Neural cell (in vitro differentiated cells): Measurements from ENCODE around the gene SPATA3. TPM values are rescaled to one million over a fixed set of nuclear protein-coding genes. Genes with fewer than 3 reads are reported as not detected.
A peak's percentile ranks its signal among the peaks of the same experiment; 100 is the strongest.

Experiments used
- H2AFZ ChIP-seq: fragments of 200-600, 300-800 bp; sonication (generic), shearing (Covaris generic); 2 replicates; pipeline ENCODE4 v1.6.0; 2014; ENCODE audit warnings: low read depth, mild to moderate bottlenecking, antibody characterized with exemption, low read length, moderate library complexity
- H3F3A ChIP-seq: fragments of 200-600 bp; shearing (Covaris generic); 2 replicates; pipeline ENCODE4 v1.6.1; 2016; ENCODE audit warnings: mild to moderate bottlenecking, moderate library complexity, mixed read lengths, antibody characterized with exemption, low read length; ENCODE audit not compliant: insufficient read depth, poor library complexity, severe bottlenecking
- H3K27ac ChIP-seq: fragments of 200-600, 300-800 bp; sonication (generic), shearing (Covaris generic); 2 replicates; pipeline ENCODE4 v1.5.1; 2014; ENCODE audit warnings: mild to moderate bottlenecking, low read length, moderate library complexity
- H3K27me3 ChIP-seq: fragments of 300-800, 200-600 bp; sonication (generic), shearing (Covaris generic); 2 replicates; pipeline ENCODE4 v1.6.0; 2014; ENCODE audit warnings: mild to moderate bottlenecking, low read depth, low read length, moderate library complexity; ENCODE audit not compliant: insufficient read depth
- H3K36me3 ChIP-seq: fragments of 300-800, 200-600 bp; sonication (generic), shearing (Covaris generic); 2 replicates; pipeline ENCODE4 v1.5.1; 2014; ENCODE audit warnings: mild to moderate bottlenecking, antibody characterized with exemption, low read length, moderate library complexity; ENCODE audit not compliant: insufficient read depth
- H3K4me2 ChIP-seq: fragments of 300-800, 200-600 bp; sonication (generic), shearing (Covaris generic); 2 replicates; pipeline ENCODE4 v1.6.0; 2014; ENCODE audit warnings: mild to moderate bottlenecking, low read length
- H3K4me3 ChIP-seq: fragments of 300-800, 200-600 bp; sonication (generic), shearing (Covaris generic); 2 replicates; pipeline ENCODE4 v1.5.1; 2014; ENCODE audit warnings: mild to moderate bottlenecking, low read length, moderate library complexity
- H3K79me2 ChIP-seq: fragments of 200-600 bp; shearing (Covaris generic); replicated peaks from 2 replicates; pipeline ENCODE4 v1.6.0; 2014; ENCODE audit warnings: mild to moderate bottlenecking, low read length, moderate library complexity; ENCODE audit not compliant: insufficient read depth
- H3K9ac ChIP-seq: fragments of 300-800, 200-600 bp; sonication (generic), shearing (Covaris generic); 2 replicates; pipeline ENCODE4 v1.6.1; 2016; ENCODE audit warnings: mild to moderate bottlenecking, low read length, mixed read lengths
- H3K9me2 ChIP-seq: fragments of 200-600 bp; shearing (Covaris generic); 2 replicates; pipeline ENCODE4 v1.6.1; 2016; ENCODE audit warnings: mild to moderate bottlenecking, low read length, mixed read lengths; ENCODE audit not compliant: insufficient read depth
- H3K9me3 ChIP-seq: fragments of 200-600, 300-800 bp; sonication (generic), shearing (Covaris generic); 2 replicates; pipeline ENCODE4 v1.6.1; 2016; ENCODE audit warnings: mild to moderate bottlenecking, mixed run types, low read length, moderate library complexity, mixed read lengths
- H4K20me1 ChIP-seq: fragments of 200-600 bp; shearing (Covaris generic); 2 replicates; pipeline ENCODE4 v1.6.1; 2016; ENCODE audit warnings: mild to moderate bottlenecking, mixed run types; ENCODE audit not compliant: insufficient read depth
- EP300 ChIP-seq: fragments of 450-650 bp; conservative IDR thresholded peaks from 2 replicates; pipeline ENCODE4 v1.6.1; 2014; ENCODE audit warnings: antibody characterized with exemption, mild to moderate bottlenecking, moderate library complexity; ENCODE audit not compliant: poor library complexity, severe bottlenecking
- EZH2 ChIP-seq: fragments of 200-600, 300-800 bp; shearing (Covaris generic), sonication (generic); IDR thresholded peaks from 2 replicates; pipeline ENCODE4 v1.6.1; 2014; ENCODE audit warnings: antibody characterized with exemption, low read length, borderline replicate concordance, mild to moderate bottlenecking; ENCODE audit not compliant: insufficient read depth, poor library complexity, severe bottlenecking
- MXI1 ChIP-seq: fragments of 450-650 bp; conservative IDR thresholded peaks from 2 replicates; pipeline ENCODE4 v1.6.1; 2014; ENCODE audit warnings: antibody characterized with exemption, mild to moderate bottlenecking; ENCODE audit not compliant: poor library complexity, severe bottlenecking
- POLR2AphosphoS5 ChIP-seq: IDR thresholded peaks from 2 replicates; pipeline ENCODE4 v1.6.1; 2012
- RAD21 ChIP-seq: fragments of 450-650 bp; conservative IDR thresholded peaks from 2 replicates; pipeline ENCODE4 v1.6.1; 2014; ENCODE audit warnings: antibody characterized with exemption, mild to moderate bottlenecking, moderate library complexity
- SMC3 ChIP-seq: fragments of 450-650 bp; conservative IDR thresholded peaks from 2 replicates; pipeline ENCODE4 v1.6.1; 2014; ENCODE audit warnings: antibody characterized with exemption, mild to moderate bottlenecking, moderate library complexity; ENCODE audit not compliant: poor library complexity
- TAF1 ChIP-seq: IDR thresholded peaks from 2 replicates; pipeline ENCODE4 v1.6.1; 2012; ENCODE audit warnings: low read depth
- polyA plus RNA-seq: library from polyadenylated mRNA; depleted of rRNA; stranded (reverse); fragments of >200 nt; gene quantifications from 2 replicates; pipeline ENCODE4 v1.2.3, GENCODE V29; 2014
- TF ChIP-seq, protein P1 (sequence below): IDR thresholded peaks from 2 replicates; pipeline ENCODE4 v1.6.1; 2012; ENCODE audit warnings: borderline replicate concordance
- TF ChIP-seq, protein P2 (sequence below): fragments of 450-650 bp; IDR thresholded peaks from 2 replicates; pipeline ENCODE4 v1.5.1; 2014; ENCODE audit warnings: antibody characterized with exemption, mild to moderate bottlenecking, moderate library complexity; ENCODE audit not compliant: poor library complexity, severe bottlenecking

The SPATA3 gene
- polyA plus RNA-seq, 1 donor from 2014 or later: not detected

GRCh38 chr2:231038483-231039293 is 42.8 kb downstream of the SPATA3 start:
- no peak overlapping the region for H3K27ac ChIP-seq
- H3K9me2 ChIP-seq: no peaks in the 10 kb centered on the region
- peak overlapping the region; percentile 68 for H3K4me3 ChIP-seq
- H3K27me3 ChIP-seq: peaks cover 22% of the 10 kb centered on the region
- peak overlapping the region; percentile 39 for H3K4me2 ChIP-seq
- H3K9ac ChIP-seq: peak overlapping the region; percentile 55
- peak overlapping the region; percentile 8 for H2AFZ ChIP-seq
- TF ChIP-seq, protein P1, sequence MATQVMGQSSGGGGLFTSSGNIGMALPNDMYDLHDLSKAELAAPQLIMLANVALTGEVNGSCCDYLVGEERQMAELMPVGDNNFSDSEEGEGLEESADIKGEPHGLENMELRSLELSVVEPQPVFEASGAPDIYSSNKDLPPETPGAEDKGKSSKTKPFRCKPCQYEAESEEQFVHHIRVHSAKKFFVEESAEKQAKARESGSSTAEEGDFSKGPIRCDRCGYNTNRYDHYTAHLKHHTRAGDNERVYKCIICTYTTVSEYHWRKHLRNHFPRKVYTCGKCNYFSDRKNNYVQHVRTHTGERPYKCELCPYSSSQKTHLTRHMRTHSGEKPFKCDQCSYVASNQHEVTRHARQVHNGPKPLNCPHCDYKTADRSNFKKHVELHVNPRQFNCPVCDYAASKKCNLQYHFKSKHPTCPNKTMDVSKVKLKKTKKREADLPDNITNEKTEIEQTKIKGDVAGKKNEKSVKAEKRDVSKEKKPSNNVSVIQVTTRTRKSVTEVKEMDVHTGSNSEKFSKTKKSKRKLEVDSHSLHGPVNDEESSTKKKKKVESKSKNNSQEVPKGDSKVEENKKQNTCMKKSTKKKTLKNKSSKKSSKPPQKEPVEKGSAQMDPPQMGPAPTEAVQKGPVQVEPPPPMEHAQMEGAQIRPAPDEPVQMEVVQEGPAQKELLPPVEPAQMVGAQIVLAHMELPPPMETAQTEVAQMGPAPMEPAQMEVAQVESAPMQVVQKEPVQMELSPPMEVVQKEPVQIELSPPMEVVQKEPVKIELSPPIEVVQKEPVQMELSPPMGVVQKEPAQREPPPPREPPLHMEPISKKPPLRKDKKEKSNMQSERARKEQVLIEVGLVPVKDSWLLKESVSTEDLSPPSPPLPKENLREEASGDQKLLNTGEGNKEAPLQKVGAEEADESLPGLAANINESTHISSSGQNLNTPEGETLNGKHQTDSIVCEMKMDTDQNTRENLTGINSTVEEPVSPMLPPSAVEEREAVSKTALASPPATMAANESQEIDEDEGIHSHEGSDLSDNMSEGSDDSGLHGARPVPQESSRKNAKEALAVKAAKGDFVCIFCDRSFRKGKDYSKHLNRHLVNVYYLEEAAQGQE: no peak
- TF ChIP-seq, protein P2, sequence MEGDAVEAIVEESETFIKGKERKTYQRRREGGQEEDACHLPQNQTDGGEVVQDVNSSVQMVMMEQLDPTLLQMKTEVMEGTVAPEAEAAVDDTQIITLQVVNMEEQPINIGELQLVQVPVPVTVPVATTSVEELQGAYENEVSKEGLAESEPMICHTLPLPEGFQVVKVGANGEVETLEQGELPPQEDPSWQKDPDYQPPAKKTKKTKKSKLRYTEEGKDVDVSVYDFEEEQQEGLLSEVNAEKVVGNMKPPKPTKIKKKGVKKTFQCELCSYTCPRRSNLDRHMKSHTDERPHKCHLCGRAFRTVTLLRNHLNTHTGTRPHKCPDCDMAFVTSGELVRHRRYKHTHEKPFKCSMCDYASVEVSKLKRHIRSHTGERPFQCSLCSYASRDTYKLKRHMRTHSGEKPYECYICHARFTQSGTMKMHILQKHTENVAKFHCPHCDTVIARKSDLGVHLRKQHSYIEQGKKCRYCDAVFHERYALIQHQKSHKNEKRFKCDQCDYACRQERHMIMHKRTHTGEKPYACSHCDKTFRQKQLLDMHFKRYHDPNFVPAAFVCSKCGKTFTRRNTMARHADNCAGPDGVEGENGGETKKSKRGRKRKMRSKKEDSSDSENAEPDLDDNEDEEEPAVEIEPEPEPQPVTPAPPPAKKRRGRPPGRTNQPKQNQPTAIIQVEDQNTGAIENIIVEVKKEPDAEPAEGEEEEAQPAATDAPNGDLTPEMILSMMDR: no peak
- TF ChIP-seq EZH2 (no peak), EP300 (no peak), RAD21 (no peak), MXI1 (no peak), SMC3 (no peak), POLR2AphosphoS5 (no peak), TAF1 (no peak)
- H3K9me3 ChIP-seq: no peaks in the 10 kb centered on the region
- no peaks in the 10 kb centered on the region for H4K20me1 ChIP-seq
- no peaks in the 10 kb centered on the region for H3F3A ChIP-seq
- no peaks in the 10 kb centered on the region for H3K79me2 ChIP-seq
- H3K36me3 ChIP-seq: no peaks in the 10 kb centered on the region

DNA sequence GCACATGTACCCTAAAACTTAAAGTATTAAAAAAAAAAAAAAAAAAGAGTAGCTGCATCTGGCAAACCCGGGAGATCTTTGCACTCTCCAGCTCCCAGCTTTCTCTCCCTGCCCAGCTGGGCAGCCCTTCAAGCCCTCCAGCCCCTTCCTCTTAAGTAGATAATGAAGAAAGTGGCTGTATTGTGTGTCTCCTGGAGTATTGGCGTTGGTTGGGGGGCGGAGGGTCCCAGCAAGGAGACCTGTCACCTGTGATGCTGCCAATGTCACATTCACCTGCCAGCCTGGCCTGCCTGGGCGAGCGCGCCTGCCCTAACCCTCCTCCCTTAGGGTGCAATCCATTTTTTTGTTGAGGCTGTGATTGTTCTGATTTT is 43.4 kb downstream of the SPATA3 start:
- Histone ChIP-seq H3K9me2 (no peaks in the 10 kb centered on the region), H3K4me2 (no peak overlapping the region), H3K9me3 (no peaks in the 10 kb centered on the region), H3K27me3 (peaks cover 22% of the 10 kb centered on the region), H3K4me3 (no peak overlapping the region), H3K27ac (no peak overlapping the region), H2AFZ (no peak overlapping the region), H4K20me1 (no peaks in the 10 kb centered on the region), H3K79me2 (no peaks in the 10 kb centered on the region), H3K36me3 (no peaks in the 10 kb centered on the region), H3F3A (no peaks in the 10 kb centered on the region), H3K9ac (no peak overlapping the region)
- TF ChIP-seq, protein P2: no peak
- TF ChIP-seq, protein P1: no peak
- TF ChIP-seq SMC3: no peak
- TF ChIP-seq EZH2: no peak
- no peak for TF ChIP-seq EP300
- no peak for TF ChIP-seq RAD21
- no peak for TF ChIP-seq POLR2AphosphoS5
- no peak for TF ChIP-seq MXI1
- TF ChIP-seq TAF1: no peak
